ENCODE results near the gene ARL15. TPM values are rescaled to one million over a fixed set of nuclear protein-coding genes. Genes with fewer than 3 reads are reported as not detected.

ARL15 gene
- total and polyA plus RNA-seq, 2 donors (not counting 3 experiments of a cell fraction or from before 2014, with no cell fraction given), result 11.9 to 24.4 TPM

- TF ChIP-seq CTCF (IDR thresholded peaks at IDR 0.05; ENCODE audit: extremely low read depth in 1 of 2, insufficient read depth in 1 of 2, low read depth in 1 of 2, low read length in 2 of 2) (no peak), POLR2A (IDR thresholded peaks at IDR 0.05; ENCODE audit: low read depth, low read length) (no peak), MAX (IDR thresholded peaks at IDR 0.05; ENCODE audit: insufficient read depth, insufficient read length) (no peak), POLR2AphosphoS5 (IDR thresholded peaks at IDR 0.05; ENCODE audit: insufficient read depth, low read depth, low read length) (no peak), MYC (IDR thresholded peaks at IDR 0.05; ENCODE audit: low read depth, low read length) (no peak), JUN (IDR thresholded peaks at IDR 0.05; ENCODE audit: borderline replicate concordance, insufficient read depth, insufficient read length, low read depth) (no peak), GATA2 (IDR thresholded peaks at IDR 0.05; ENCODE audit: insufficient read depth, insufficient read length, low read depth, low read length) (no peak), FOS (IDR thresholded peaks at IDR 0.05; ENCODE audit: borderline replicate concordance, insufficient read depth, low read length) (no peak), EZH2 (IDR thresholded peaks at IDR 0.05; ENCODE audit: borderline replicate concordance, low read depth, low read length, severe bottlenecking) (no peak)
- no TSS peak for BruUV-seq (replicated peaks)
- Histone ChIP-seq H3K9ac (replicated peaks; ENCODE audit: extremely low read depth, insufficient read depth, low read length) (no peak overlapping the region), H3K4me3 (replicated peaks in 1 of 3; ENCODE audit: insufficient read depth in 1 of 3, low read depth in 1 of 3, low read length in 3 of 3) (no peak overlapping the region), H3K4me1 (ENCODE audit: control insufficient read depth, extremely low read depth, insufficient read depth, low read length) (no peaks in the 10 kb centered on the region), H3K4me2 (ENCODE audit: insufficient read depth, low read length) (no peak overlapping the region), H3K36me3 (ENCODE audit: control insufficient read depth in 2 of 2, extremely low read depth in 1 of 2, insufficient read depth in 2 of 2, low read length in 2 of 2) (no peaks in the 10 kb centered on the region), H3K27ac (ENCODE audit: insufficient read depth, low read depth, low read length) (no peak overlapping the region), H3K9me1 (replicated peaks; ENCODE audit: control insufficient read depth, extremely low read depth, insufficient read depth, low read length) (no peaks in the 10 kb centered on the region), H3K79me2 (ENCODE audit: control insufficient read depth, insufficient read depth, low read length) (no peaks in the 10 kb centered on the region), H3K9me3 (replicated peaks; ENCODE audit: control insufficient read depth, insufficient read depth, low read length) (no peaks in the 10 kb centered on the region), H3K27me3 (ENCODE audit: control insufficient read depth in 2 of 2, insufficient read depth in 2 of 2, low read length in 2 of 2) (no peaks in the 10 kb centered on the region), H2AFZ (ENCODE audit: low read depth, low read length) (no peak overlapping the region), H4K20me1 (replicated peaks; ENCODE audit: control insufficient read depth, extremely low read depth, insufficient read depth, low read length) (peaks cover 2% of the 10 kb centered on the region)
- ChIA-PET CTCF (interaction anchor here (1.4 kb wide), 1 partner anchor 55 kb away, joined by 3 read pairs; no protein-coding TSS in a partner anchor), POLR2A (interaction anchor here (3.7 kb wide), 1 partner anchor 11 kb away, joined by 18 read pairs; the partner anchor contains the start of gene ARL15)
- no peak for FAIRE-seq
- intact Hi-C loops (cut with micrococcal nuclease), result no loop called here
- no peak for DNase-seq (ENCODE audit: low read depth, low spot score)
- dilution Hi-C loops (cut with MboI; ENCODE audit: extremely low pct_ligation_motif_present, low sequenced_read_pairs), result no loop called here
These were observed 11.4 kb downstream of the ARL15 start for GRCh38 chr5:54298947-54299346.

Measured in endothelial cell of umbilical vein (primary cell).